GM18873 (cell line): ENCODE measurements around the gene FCRLA.

Experiments used
- ATAC-seq: cut with Tn5 transposase; IDR thresholded peaks from one replicate; pipeline ENCODE4 v1.9.1; 2021; ENCODE audit warnings: mild to moderate bottlenecking, moderate library complexity, moderate number of reproducible peaks; ENCODE audit not compliant: unreplicated experiment, low FRiP score

FCRLA gene

DNA sequence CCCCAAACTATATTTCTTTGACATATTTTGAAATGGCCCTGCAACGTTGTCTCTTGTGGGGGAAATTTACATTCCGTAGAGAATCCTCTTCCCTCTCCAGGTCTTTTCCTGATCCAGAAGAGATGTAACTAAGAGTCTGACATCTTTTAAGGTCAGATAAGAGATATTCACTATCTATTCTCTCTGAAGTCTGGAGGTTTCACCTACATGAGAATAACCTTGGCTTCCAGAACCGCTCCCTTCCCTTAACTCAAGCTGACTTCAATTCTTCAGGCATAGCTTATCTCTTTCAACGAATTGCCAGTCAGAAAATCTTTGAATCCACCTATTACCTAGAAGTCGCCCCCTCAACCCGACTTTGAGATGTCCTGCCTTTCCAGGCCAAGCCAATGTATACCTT, 24.2 kb downstream of the FCRLA start:
- ATAC-seq, result no peak

GRCh38 chr1:161731981-161732718, 25.1 kb downstream of the FCRLA start:
- no peak for ATAC-seq

DNA sequence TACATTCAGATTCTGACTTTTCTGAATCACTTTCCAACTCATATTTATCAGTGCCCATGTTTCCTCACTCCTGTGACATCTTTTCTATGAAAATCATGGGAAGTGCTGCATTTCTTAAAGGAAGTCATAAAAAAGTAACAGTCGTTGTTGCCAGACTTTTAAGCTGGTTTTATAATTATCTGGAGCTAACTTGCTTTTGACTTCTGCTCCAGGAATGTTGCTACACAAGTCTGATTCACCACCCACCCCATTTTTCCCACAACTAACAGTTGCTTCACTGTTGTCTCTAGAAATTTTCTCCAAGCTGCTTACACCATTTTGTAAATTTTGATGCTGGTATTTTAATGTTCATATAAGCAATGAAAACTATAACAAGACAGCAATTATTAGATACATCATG, 26.5 kb downstream of the FCRLA start:
- no peak for ATAC-seq

- ATAC-seq, result no peak
Measured at GRCh38 chr1:161735837-161736236, 28.8 kb downstream of the FCRLA start.

- ATAC-seq, result no peak
Measured at GRCh38 chr1:161736335-161736969, 29.4 kb downstream of the FCRLA start.

- no peak for ATAC-seq
Measured at GRCh38 chr1:161737625-161738024, 30.6 kb downstream of the FCRLA start.

GRCh38 chr1:161738627-161739287, 31.7 kb downstream of the FCRLA start:
- peak; percentile 49 for ATAC-seq

GRCh38 chr1:161739865-161740566, 33.0 kb downstream of the FCRLA start:
- no peak for ATAC-seq

DNA sequence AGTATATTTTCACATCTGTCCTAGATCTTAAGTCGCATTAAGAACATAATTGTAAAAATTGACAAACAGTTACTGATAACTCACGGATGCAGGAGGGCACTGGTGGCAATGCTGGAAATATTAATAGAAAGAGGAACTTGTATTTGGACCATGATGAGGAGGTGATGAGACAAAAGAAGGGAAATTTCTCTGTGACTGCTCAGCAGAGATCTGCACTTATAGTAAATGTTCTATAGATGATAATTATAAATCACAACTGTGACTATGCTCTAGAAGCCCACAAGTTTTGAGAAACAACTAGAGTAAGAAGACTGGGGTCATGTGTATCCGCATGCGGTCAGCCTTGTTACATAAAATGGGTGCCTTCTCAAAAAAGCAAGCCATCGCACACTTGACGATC, 33.9 kb downstream of the FCRLA start:
- ATAC-seq, result no peak

DNA sequence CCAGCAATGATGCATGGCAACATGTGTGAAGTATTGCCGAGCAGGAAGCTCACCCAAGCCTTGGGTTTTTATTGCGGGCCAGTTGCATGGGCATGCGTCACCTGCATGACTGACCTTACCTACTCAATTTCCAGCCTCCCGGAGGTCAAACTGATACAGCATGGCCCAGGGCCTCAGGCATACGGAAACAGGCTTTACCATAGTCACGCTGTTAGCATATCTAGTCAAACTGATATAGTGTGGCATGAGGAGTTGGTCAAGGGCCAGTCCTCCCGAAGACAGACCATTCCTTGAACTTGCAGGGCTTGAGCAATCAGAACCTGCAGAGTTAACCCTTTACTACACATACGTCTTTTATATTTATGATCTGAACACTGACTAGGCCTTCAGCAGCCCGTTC, 36.2 kb downstream of the FCRLA start:
- no peak for ATAC-seq

DNA sequence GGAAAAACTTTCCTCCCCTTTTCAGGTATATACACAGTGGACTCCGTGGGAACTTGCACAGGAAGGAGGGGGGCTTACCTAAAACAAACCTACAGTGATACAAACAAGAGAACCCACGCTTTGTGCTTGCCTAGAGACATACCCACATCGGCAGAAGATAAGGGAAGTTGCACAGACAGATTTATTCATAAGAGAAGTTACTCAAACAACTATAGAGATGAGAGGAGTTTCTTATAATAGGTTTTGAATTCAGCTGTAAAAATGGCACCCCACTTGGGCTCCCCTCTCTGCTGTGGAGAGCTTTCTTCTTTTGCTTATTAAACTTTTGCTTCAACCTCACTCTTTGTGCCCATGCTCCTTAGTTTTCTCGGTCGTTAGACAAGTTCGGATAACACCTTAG, 40.8 kb downstream of the FCRLA start:
- no peak for ATAC-seq

GRCh38 chr1:161749509-161750407, 42.7 kb downstream of the FCRLA start, which contains the start of gene DUSP12:
TSS of gene DUSP12 (plus strand) at chr1:161749786. CDS start at chr1:161749802, 16 bp downstream.
- ATAC-seq, result peak; percentile 92

DNA sequence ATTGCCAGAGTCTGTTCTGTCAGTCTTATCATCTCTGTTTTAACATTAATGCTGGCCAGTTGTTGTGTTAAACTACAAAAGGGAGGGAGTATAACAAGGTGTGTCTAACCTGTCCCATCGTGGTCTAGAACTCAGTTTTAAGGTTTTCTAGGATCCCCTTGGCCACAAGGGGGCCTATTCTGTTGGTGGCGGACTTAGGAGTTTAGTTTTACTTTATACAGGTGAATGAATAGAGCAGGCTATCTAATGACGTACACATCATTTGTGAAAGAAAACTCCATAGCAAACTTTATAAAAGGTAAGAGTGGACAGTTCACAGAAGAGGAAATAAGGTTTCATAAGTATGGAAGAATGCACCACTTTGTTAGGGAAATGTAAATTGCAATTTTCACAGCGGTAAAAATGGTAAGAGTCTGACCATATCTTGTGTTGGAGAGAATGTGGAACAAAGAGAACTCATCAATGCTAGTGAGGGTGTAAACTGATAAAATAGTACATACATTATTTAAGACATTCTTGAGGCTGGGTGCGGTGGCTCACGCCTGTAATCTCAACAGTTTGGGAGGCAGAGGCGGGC, 56.6 kb downstream of the FCRLA start:
- no peak for ATAC-seq
